Lower lobe of right lung (tissue), 2 donors: ENCODE measurements around the gene AEBP1. TPM values are rescaled to one million over a fixed set of nuclear protein-coding genes. Genes with fewer than 3 reads are reported as not detected.
"Not testable (repeated sequence)": the region's sequence is repeated elsewhere in the genome, so short reads cannot be mapped to it uniquely, and the experiment has no call there.

Experiments used
- ATAC-seq, 2 donors: fragments of 200-7000 bp; cut with Tn5 transposase; one replicate each; pipeline ENCODE4 v1.9.1; 2020 to 2022; ENCODE audit warnings: mild to moderate bottlenecking in 2 of 2, moderate library complexity in 2 of 2
- DNase-seq: peaks from one replicate; pipeline ENCODE4 v3.0.0-alpha.2; 2020
- H3K27ac ChIP-seq: fragments of 200-600 bp; one replicate; pipeline ENCODE4 v1.8.0; 2022
- H3K27me3 ChIP-seq: fragments of 200-600 bp; one replicate; pipeline ENCODE4 v1.8.0; 2022; ENCODE audit warnings: low read depth
- H3K36me3 ChIP-seq: fragments of 200-600 bp; one replicate; pipeline ENCODE4 v1.8.0; 2022; ENCODE audit warnings: mild to moderate bottlenecking
- H3K4me1 ChIP-seq: fragments of 200-600 bp; one replicate; pipeline ENCODE4 v1.8.0; 2022
- H3K4me3 ChIP-seq: fragments of 200-600 bp; one replicate; pipeline ENCODE4 v1.8.0; 2022; ENCODE audit warnings: mild to moderate bottlenecking
- H3K9me3 ChIP-seq: fragments of 200-600 bp; one replicate; pipeline ENCODE4 v1.8.0; 2022
- CTCF ChIP-seq: fragments of 200-600 bp; IDR thresholded peaks from one replicate; pipeline ENCODE4 v1.8.0; 2022; ENCODE audit warnings: antibody characterized with exemption, mild to moderate bottlenecking
- intact Hi-C: fragments of 100-400 bp; cut with DNase I; formaldehyde crosslinking; loops from one replicate; pipeline ENCODE4 v1.11.0; 2022
- total RNA-seq: library from RNA; stranded (reverse); fragmentation: NEBNext Ultra II Directional; extraction: Animal tissue kit (Norgen Biotek cat#: 25700); gene quantifications from one replicate; pipeline ENCODE4 v1.2.1, GENCODE V29; 2021
- donor health status: DM: no; HTN: yes; CAD: no; lungs with severe emphysema.

The AEBP1 gene
- total RNA-seq, 1 donor from 2014 or later = 82.5 TPM

GRCh38 chr7:44124822-44125202 lies 20.7 kb downstream of the AEBP1 start:
- Histone ChIP-seq H3K36me3 (peaks cover 16% of the 10 kb centered on the region), H3K4me1 (peaks cover 17% of the 10 kb centered on the region), H3K27me3 (no peaks in the 10 kb centered on the region), H3K27ac (no peak overlapping the region), H3K9me3 (no peaks in the 10 kb centered on the region), H3K4me3 (no peak overlapping the region)
- intact Hi-C loops = no loop called here
- DNase-seq (no peak), ATAC-seq (no peak)
- no peak for TF ChIP-seq CTCF

- H3K36me3 ChIP-seq, H3K27ac ChIP-seq, ATAC-seq, H3K9me3 ChIP-seq, intact Hi-C loops, H3K27me3 ChIP-seq, H3K4me3 ChIP-seq, DNase-seq: not testable (repeated sequence)
- peaks cover 17% of the 10 kb centered on the region for H3K4me1 ChIP-seq
These were observed 22.4 kb downstream of the AEBP1 start for GRCh38 chr7:44126574-44126973.

GRCh38 chr7:44127161-44127560 lies 23.0 kb downstream of the AEBP1 start:
- intact Hi-C loops = no loop called here
- no peaks in the 10 kb centered on the region for H3K9me3 ChIP-seq
- no peak for TF ChIP-seq CTCF
- DNase-seq (no peak), ATAC-seq (no peak)
- no peak overlapping the region for H3K27ac ChIP-seq
- no peak overlapping the region for H3K4me3 ChIP-seq
- no peaks in the 10 kb centered on the region for H3K36me3 ChIP-seq
- H3K4me1 ChIP-seq = peaks cover 13% of the 10 kb centered on the region
- no peaks in the 10 kb centered on the region for H3K27me3 ChIP-seq

GRCh38 chr7:44128721-44129582 lies 24.8 kb downstream of the AEBP1 start:
- Histone ChIP-seq H3K27ac (no peak overlapping the region), H3K36me3 (no peaks in the 10 kb centered on the region), H3K9me3 (no peaks in the 10 kb centered on the region), H3K4me1 (peaks cover 4% of the 10 kb centered on the region), H3K27me3 (no peaks in the 10 kb centered on the region), H3K4me3 (no peak overlapping the region)
- ATAC-seq (no peak), DNase-seq (no peak)
- TF ChIP-seq CTCF = no peak
- intact Hi-C loops = no loop called here

- no peaks in the 10 kb centered on the region for H3K36me3 ChIP-seq
- H3K27ac ChIP-seq = no peak overlapping the region
- TF ChIP-seq CTCF = no peak
- no peak overlapping the region for H3K4me3 ChIP-seq
- no peaks in the 10 kb centered on the region for H3K9me3 ChIP-seq
- intact Hi-C loops = no loop called here
- no peak for ATAC-seq
- no peak for DNase-seq
- no peaks in the 10 kb centered on the region for H3K27me3 ChIP-seq
- no peaks in the 10 kb centered on the region for H3K4me1 ChIP-seq
These were observed 27.3 kb downstream of the AEBP1 start for GRCh38 chr7:44131173-44132029.

- Histone ChIP-seq H3K27ac (no peak overlapping the region), H3K4me3 (no peak overlapping the region), H3K9me3 (no peaks in the 10 kb centered on the region), H3K36me3 (no peaks in the 10 kb centered on the region), H3K4me1 (no peaks in the 10 kb centered on the region), H3K27me3 (no peaks in the 10 kb centered on the region)
- no peak for TF ChIP-seq CTCF
- ATAC-seq = no peak
- DNase-seq = no peak
- intact Hi-C loops = no loop called here
These were observed 27.9 kb downstream of the AEBP1 start for GRCh38 chr7:44132039-44132438.
